GM12873 (cell line): ENCODE data around the gene KAZN.

ENCODE experiments used
- CTCF ChIP-seq: IDR thresholded peaks from 2 replicates; pipeline ENCODE4 v1.5.1; 2012; ENCODE audit warnings: low read depth, mild to moderate bottlenecking, moderate library complexity, low read length, control low read depth; ENCODE audit not compliant: insufficient read depth; ENCODE audit errors: missing control alignments

The KAZN gene

DNA sequence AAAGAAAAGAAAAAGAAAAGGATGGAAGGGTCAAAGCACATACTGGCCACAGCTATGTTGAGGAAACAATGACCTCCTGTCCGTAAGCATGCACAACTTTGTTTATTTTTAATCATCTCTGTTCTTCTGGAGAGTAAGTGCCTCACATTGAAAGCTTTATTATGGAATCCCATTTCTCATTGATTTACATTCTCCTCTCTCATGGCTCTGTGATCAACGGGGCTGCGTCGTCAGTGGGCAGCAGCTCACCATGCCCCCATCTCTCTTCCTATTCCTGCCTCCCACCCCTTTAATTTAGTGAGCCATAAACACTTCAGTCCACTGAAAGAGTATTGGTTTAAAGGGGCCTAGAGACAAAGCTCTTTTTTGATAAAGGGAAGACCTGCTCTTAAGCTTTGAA lies 98.9 kb downstream of the KAZN start:
- TF ChIP-seq CTCF, result no peak

DNA sequence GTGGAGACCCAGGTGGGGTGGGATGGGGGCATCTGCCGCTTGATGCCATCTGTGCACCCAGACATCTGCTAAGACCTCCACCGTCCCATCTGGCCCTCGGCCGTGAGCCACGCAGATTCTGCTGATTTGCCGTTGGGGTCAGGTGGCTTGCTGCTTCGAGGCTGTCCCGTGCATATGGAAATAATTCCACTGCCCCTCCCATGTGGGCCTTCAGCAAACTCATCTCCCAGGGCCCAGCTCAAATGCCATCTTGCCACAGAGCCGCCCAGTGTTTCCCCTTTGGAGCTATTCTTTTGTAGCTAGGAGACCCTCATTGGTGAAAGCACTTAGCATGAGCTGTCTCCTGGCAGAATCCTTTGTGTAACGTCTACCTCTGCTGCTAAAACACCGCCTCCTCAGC lies 99.8 kb downstream of the KAZN start:
- no peak for TF ChIP-seq CTCF

DNA sequence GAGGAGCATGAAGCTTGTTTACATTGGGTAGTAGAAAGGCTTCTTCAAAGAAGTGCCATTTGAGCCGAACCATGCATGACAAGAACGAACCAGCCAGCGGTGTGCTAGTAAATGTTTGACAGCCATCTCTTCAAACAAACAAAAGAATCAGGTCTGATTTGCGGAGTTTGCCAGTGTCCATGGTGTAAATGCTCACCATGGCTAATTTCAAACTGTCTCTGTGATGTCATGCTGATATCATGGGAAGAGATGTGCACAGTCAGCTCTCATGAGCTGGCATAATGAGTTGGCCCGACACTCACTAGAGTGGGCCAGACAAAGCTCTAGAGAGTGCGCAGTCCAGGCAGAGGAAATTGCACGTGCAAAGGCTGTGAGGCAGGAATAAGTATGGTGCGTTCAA lies 101.1 kb downstream of the KAZN start:
- no peak for TF ChIP-seq CTCF

DNA sequence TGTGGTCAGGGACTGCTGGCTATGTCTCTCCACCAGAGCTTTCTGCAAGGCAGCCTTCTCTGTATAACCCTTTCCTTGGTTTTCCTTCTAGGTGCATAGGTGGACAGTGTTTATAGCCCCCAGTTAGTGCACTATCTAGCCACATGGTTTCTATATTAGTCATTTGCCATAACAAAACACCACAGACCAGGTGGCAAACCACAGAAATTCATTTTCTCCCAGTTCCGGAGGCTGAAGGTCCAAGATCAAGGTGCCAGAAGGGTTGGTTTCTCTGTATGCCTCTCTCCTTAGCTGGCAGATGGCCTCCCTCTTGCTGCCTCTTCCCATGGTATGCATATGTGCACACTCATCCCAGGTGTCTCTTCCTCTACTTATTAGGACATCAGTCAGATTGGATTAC lies 106.4 kb downstream of the KAZN start:
- TF ChIP-seq CTCF, result no peak

DNA sequence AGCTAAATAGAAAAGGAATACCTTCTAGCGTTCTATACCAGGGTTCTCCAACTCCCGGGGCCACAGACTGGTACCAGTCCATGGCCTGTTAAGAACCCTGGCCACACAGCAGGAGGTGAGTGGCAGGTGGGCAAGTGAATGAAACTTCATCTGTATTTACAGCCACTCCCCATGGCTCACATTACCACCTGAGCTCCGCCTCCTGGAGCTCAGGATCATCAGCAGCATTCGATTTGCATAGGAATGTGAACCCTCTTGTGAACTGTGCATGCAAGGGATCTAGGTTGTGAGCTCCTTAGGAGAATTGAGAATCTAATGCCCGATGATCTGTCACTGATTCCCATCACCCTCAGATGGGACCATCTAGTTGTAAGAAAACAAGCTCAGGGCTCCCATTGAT lies 107.3 kb downstream of the KAZN start:
- no peak for TF ChIP-seq CTCF

GRCh38 chr1:14706631-14707030 lies 108.1 kb downstream of the KAZN start:
- TF ChIP-seq CTCF, result no peak

- TF ChIP-seq CTCF, result no peak
Measured at GRCh38 chr1:14707531-14708445, 109.3 kb downstream of the KAZN start.
